ENCODE results near the gene GAA. TPM values are rescaled to one million over a fixed set of nuclear protein-coding genes. Genes with fewer than 3 reads are reported as not detected.

The GAA gene
- polyA plus RNA-seq, 1 experiment: 5.7 TPM

GRCh38 chr17:80103449-80104085 is 2.2 kb downstream of the GAA start:
- DNase-seq (ENCODE audit: low read depth): no peak
- Histone ChIP-seq H3K36me3 (ENCODE audit: control insufficient read depth, insufficient read depth, low read length) (no peaks in the 10 kb centered on the region), H3K4me3 (ENCODE audit: low read depth, low read length) (no peak overlapping the region), H3K27me3 (ENCODE audit: control insufficient read depth, insufficient read depth, low read length) (no peaks in the 10 kb centered on the region)
- TF ChIP-seq CTCF (IDR thresholded peaks at IDR 0.05; ENCODE audit: insufficient read depth, low read depth, low read length): no peak
- ChIA-PET POLR2A (no interaction called here), CTCF (interaction anchor here (0.9 to 1.1 kb wide), 2 partner anchors 16 to 96 kb away, joined by 3 to 4 read pairs; no protein-coding TSS in a partner anchor)

GRCh38 chr17:80104321-80104955 is 3.1 kb downstream of the GAA start:
- ChIA-PET POLR2A (no interaction called here), CTCF (interaction anchor here (0.9 to 1.1 kb wide), 3 partner anchors 15 to 99 kb away, joined by 3 to 4 read pairs (median 4); no protein-coding TSS in a partner anchor)
- Histone ChIP-seq H3K36me3 (ENCODE audit: control insufficient read depth, insufficient read depth, low read length) (no peaks in the 10 kb centered on the region), H3K4me3 (ENCODE audit: low read depth, low read length) (no peak overlapping the region), H3K27me3 (ENCODE audit: control insufficient read depth, insufficient read depth, low read length) (no peaks in the 10 kb centered on the region)
- TF ChIP-seq CTCF (IDR thresholded peaks at IDR 0.05; ENCODE audit: insufficient read depth, low read depth, low read length): no peak
- no peak for DNase-seq (ENCODE audit: low read depth)

- Histone ChIP-seq H3K36me3 (ENCODE audit: control insufficient read depth, insufficient read depth, low read length) (no peaks in the 10 kb centered on the region), H3K4me3 (ENCODE audit: low read depth, low read length) (no peak overlapping the region), H3K27me3 (ENCODE audit: control insufficient read depth, insufficient read depth, low read length) (no peaks in the 10 kb centered on the region)
- no peak for TF ChIP-seq CTCF (IDR thresholded peaks at IDR 0.05; ENCODE audit: insufficient read depth, low read depth, low read length)
- POLR2A ChIA-PET: no interaction called here
- CTCF ChIA-PET: interaction anchor here (1.0 kb wide), 1 partner anchor 100 kb away, joined by 4 read pairs; no protein-coding TSS in a partner anchor
- no peak for DNase-seq (ENCODE audit: low read depth)
These were observed 3.6 kb downstream of the GAA start for GRCh38 chr17:80104956-80105375.

- POLR2A ChIA-PET: no interaction called here
- Histone ChIP-seq H3K27me3 (ENCODE audit: control insufficient read depth, insufficient read depth, low read length) (no peaks in the 10 kb centered on the region), H3K4me3 (ENCODE audit: low read depth, low read length) (no peak overlapping the region), H3K36me3 (ENCODE audit: control insufficient read depth, insufficient read depth, low read length) (no peaks in the 10 kb centered on the region)
- TF ChIP-seq CTCF (IDR thresholded peaks at IDR 0.05; ENCODE audit: insufficient read depth, low read depth, low read length): no peak
- CTCF ChIA-PET: no interaction called here
- no peak for DNase-seq (ENCODE audit: low read depth)
These were observed 4.4 kb downstream of the GAA start for GRCh38 chr17:80105762-80106161.

- CTCF ChIA-PET: interaction anchor here (1.3 kb wide), 1 partner anchor 98 kb away, joined by 3 read pairs; no protein-coding TSS in a partner anchor
- DNase-seq (ENCODE audit: low read depth): no peak
- H3K36me3 ChIP-seq (ENCODE audit: control insufficient read depth, insufficient read depth, low read length): no peaks in the 10 kb centered on the region
- POLR2A ChIA-PET: no interaction called here
- H3K27me3 ChIP-seq (ENCODE audit: control insufficient read depth, insufficient read depth, low read length): no peaks in the 10 kb centered on the region
- no peak for TF ChIP-seq CTCF (IDR thresholded peaks at IDR 0.05; ENCODE audit: insufficient read depth, low read depth, low read length)
- no peak overlapping the region for H3K4me3 ChIP-seq (ENCODE audit: low read depth, low read length)
These were observed 4.8 kb downstream of the GAA start for GRCh38 chr17:80106176-80106575.
